Measurements from ENCODE around the gene FNIP1.
A peak's percentile ranks its signal among the peaks of the same experiment; 100 is the strongest.
"Not testable (repeated sequence)": the region's sequence is repeated elsewhere in the genome, so short reads cannot be mapped to it uniquely, and the experiment has no call there.

FNIP1 gene

GRCh38 chr5:131749138-131749537, 47.7 kb downstream of the FNIP1 start:
- DNase-seq, result no peak

DNA sequence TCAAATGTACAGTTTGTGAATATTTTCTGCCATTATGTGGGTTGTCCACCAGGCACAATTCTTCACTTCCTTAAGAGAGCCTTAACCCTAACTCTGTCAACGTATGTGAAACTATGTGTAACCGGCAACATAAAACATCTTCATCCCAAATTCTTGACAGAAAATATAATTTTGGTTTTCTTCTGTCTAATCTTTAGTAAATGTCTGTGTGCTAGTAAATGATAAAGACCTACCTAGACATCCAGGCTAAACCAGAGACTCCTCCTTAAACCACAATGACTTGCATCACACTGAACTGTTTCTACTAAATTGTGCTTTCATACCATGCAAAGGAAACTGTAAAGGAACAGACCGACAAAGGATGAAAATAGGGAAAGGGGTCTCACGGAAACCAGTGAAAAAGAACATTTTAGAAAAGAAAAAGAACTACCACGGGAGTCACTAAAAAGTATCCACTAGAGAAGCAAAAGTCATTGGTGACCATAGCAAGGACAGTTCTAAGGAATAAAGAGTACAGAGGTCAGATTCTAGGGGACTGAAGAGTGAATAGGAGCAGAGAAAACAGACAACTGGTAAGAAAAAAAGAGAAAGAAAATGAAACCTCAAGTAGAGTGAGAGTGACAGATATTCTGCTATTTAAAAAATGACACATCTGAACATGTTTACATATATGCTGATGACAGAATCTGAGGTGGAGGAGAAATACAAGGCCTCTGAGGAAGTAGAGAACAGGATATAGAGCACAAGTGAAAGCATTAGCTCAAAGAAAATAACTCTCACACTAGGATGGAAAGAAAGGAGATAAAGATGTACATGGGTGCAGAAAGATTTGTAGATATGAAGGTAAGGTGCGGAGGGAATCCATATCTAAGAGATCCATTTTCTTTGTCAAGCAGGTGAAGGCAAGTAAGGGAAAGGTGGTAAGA, 49.4 kb downstream of the FNIP1 start:
- peak; percentile 71 to 76 for DNase-seq

GRCh38 chr5:131746423-131746822, 50.4 kb downstream of the FNIP1 start:
- DNase-seq, result no peak

GRCh38 chr5:131745703-131746102, 51.1 kb downstream of the FNIP1 start:
- no peak for DNase-seq

- DNase-seq, result no peak
Measured at GRCh38 chr5:131745155-131745554, 51.7 kb downstream of the FNIP1 start.

DNA sequence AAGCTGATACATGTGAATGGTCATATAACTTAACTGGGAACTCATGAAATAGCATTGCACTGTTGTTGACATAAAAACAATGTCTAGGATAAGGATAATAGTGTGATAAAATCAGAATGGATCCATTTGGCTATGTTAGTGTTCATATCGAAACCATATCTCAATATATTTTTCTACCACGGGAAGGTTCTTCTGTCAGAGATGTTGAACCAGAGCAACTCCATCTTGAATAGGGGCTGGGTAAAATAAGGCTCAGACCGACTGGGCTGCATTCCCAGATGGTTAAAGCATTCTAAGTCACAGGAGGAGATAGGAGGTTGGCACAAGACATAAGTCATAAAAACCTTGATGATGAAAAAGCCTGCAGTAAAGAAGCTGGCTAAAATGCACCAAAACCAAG, 56.3 kb downstream of the FNIP1 start:
- DNase-seq, result no peak

GRCh38 chr5:131735393-131735792, 61.4 kb downstream of the FNIP1 start:
- no peak for DNase-seq

DNA sequence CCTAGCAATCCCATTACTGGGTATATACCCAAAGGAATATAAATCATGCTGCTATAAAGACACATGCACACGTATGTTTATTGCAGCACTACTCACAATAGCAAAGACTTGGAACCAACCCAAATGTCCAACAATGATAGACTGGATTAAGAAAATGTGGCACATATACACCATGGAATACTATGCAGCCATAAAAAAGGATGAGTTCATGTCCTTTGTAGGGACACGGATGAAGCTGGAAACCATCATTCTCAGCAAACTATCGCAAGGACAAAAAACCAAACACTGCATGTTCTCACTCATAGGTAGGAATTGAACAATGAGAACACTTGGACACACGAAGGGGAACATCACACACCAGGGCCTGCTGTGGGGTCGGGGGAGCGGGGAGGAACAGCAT, 61.9 kb downstream of the FNIP1 start:
- DNase-seq, result not testable (repeated sequence)

- DNase-seq, result not testable (repeated sequence)
Measured at GRCh38 chr5:131729292-131729691, 67.5 kb downstream of the FNIP1 start.

GRCh38 chr5:131724089-131724488, 72.7 kb downstream of the FNIP1 start:
- not testable (repeated sequence) for DNase-seq

- DNase-seq, result no peak
Measured at GRCh38 chr5:131720714-131721113, 76.1 kb downstream of the FNIP1 start.

DNA sequence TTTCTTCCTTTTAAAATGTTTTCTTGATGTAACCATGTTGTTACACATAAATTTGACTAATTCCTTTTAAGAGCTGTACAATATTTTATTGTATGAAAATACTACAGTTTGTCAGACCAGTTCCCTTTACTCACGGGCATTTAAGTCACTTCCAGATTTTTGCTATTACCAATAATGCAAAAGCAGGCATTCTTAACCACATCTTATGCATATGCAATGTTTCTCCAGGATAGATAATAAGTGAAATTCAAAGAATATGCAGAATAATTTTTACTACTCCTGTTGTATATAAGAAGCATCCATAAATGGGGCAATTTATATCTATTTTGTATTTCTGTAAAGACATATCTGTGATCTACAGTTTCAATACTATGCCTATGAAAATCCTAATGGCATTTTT, 77.3 kb downstream of the FNIP1 start:
- no peak for DNase-seq

GRCh38 chr5:131718487-131719014, 78.3 kb downstream of the FNIP1 start:
- DNase-seq, result no peak

- not testable (repeated sequence) for DNase-seq
Measured at GRCh38 chr5:131717164-131717563, 79.7 kb downstream of the FNIP1 start.

DNA sequence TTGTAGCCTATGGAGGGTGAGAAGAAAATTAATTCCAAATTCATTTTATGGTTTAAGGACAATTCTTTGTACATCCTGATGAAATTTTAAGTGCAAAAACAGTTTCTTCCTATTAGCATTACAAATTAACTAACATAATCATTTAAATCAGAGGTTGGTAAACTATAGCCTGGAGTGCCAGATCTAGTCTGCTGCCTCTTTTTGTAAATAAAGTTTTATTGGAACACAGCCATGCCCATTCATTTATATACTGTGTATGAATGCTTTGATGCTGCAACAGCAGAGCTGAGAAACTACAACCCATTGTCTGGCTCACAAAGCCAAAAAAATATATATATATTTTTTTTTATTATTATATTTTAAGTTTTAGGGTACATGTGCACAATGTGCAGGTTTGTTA, 80.2 kb downstream of the FNIP1 start:
- DNase-seq, result no peak

GRCh38 chr5:131710391-131710790, 86.4 kb downstream of the FNIP1 start:
- DNase-seq, result no peak

- no peak for DNase-seq
Measured at GRCh38 chr5:131709043-131709442, 87.8 kb downstream of the FNIP1 start.

GRCh38 chr5:131706281-131706680, 90.5 kb downstream of the FNIP1 start:
- no peak for DNase-seq

DNA sequence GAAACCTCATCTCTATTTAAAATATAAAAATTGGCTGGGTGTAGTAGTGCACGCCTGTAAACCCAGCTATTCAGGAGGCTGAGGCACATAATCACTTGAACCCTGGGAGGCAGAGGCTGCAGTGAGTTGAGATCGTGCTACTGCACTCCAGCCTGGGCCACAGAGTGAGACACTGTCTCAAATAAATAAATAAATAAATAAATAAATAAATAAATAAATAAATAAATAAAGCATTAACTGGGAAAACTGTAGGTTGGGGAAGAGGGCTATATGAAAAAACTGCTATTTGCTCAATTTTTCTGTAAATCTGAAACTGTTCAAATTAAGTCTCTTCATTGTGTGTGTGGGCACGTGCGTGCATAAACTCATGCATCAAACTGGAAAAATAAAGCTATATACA, 101.9 kb downstream of the FNIP1 start:
- DNase-seq, result no peak

- no peak for DNase-seq
Measured at GRCh38 chr5:131693894-131694293, 102.9 kb downstream of the FNIP1 start.

DNA sequence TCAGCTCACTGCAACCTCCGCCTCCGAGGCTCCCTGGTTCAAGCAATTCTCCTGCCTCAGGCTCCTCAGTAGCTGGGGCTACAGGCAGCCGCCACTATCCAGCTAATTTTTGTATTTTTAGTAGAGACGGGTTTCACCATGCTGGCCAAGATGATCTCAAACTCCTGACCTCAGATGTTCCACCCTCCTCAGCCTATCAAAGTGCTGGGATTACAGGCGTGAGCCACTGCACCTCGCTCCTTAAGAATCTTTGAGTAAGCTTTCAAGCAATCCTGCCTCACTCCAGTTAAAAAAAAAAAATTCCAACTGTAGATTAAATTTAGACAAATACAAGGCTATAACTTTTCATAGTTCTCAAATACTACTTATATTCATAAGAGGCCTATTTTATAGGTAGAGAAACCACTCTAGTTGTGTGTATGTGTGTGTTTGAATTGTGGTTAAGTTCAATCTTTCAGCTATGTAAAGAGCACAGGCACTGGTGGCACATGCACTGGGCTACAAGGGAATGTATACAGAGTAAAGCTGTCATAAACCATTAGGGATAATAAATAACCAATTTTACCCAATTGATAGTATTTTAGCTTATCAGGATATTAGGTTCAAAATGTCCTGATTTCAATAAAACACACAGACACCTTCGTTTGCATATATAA, 111.2 kb downstream of the FNIP1 start:
- no peak for DNase-seq

- no peak for DNase-seq
Measured at GRCh38 chr5:131684595-131684994, 112.2 kb downstream of the FNIP1 start.

GRCh38 chr5:131684051-131684450, 112.8 kb downstream of the FNIP1 start:
- no peak for DNase-seq

DNA sequence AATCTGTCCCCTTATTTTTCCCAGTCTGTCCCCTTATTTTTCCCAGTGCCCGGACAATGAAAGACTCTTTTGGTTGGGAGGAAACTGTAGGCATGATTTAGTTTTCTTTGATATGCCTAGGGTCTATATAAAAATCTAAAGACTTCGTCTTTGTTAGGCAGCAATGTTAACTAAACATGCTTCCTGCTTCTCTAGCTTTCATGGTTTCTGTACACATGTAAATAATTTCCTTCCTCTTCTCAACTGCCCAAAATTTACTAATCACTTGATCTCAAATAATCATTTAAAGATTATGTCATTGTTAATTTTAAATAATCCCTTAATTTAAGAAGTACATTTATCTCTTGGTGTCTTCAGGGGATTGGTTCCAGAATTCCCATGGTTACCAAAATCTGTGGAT, 114.0 kb downstream of the FNIP1 start:
- DNase-seq, result no peak

All from AML-193 (cell line).